ENCODE data around the gene DHX8.

Gene DHX8

GRCh38 chr17:43528319-43528987 is 44.7 kb downstream of the DHX8 start:
- no peak for DNase-seq

- DNase-seq: no peak
Observed at GRCh38 chr17:43528988-43529814, 45.4 kb downstream of the DHX8 start.

- no peak for DNase-seq
Observed at GRCh38 chr17:43529947-43530287, 46.1 kb downstream of the DHX8 start.

GRCh38 chr17:43530288-43531081 is 46.7 kb downstream of the DHX8 start:
- no peak for DNase-seq

GRCh38 chr17:43531082-43531378 is 47.3 kb downstream of the DHX8 start:
- DNase-seq: no peak

- DNase-seq: no peak
Observed at GRCh38 chr17:43531955-43532354, 48.2 kb downstream of the DHX8 start.

- no peak for DNase-seq
Observed at GRCh38 chr17:43532581-43532980, 48.8 kb downstream of the DHX8 start.

- no peak for DNase-seq
Observed at GRCh38 chr17:43533699-43534098, 49.9 kb downstream of the DHX8 start.

- DNase-seq: no peak
Observed at GRCh38 chr17:43534909-43535308, 51.1 kb downstream of the DHX8 start.

GRCh38 chr17:43536236-43536992 is 52.6 kb downstream of the DHX8 start:
- no peak for DNase-seq

- DNase-seq: no peak
Observed at GRCh38 chr17:43540821-43541674, 57.3 kb downstream of the DHX8 start.

- no peak for DNase-seq
Observed at GRCh38 chr17:43542859-43543258, 59.1 kb downstream of the DHX8 start.

- DNase-seq: no peak
Observed at GRCh38 chr17:43543300-43543699, 59.5 kb downstream of the DHX8 start.

GRCh38 chr17:43543771-43544575 is 60.2 kb downstream of the DHX8 start:
- no peak for DNase-seq

- no peak for DNase-seq
Observed at GRCh38 chr17:43545383-43545632, 61.5 kb downstream of the DHX8 start.

- peak; percentile 59 for DNase-seq
Observed at GRCh38 chr17:43546319-43547188, 62.8 kb downstream of the DHX8 start, which contains the start of gene ETV4. ETV4 (minus strand) TSS chr17:43546340; CDS start chr17:43545617, 723 bp downstream.

GRCh38 chr17:43547189-43547550 is 63.4 kb downstream of the DHX8 start:
- no peak for DNase-seq

- DNase-seq: no peak
Observed at GRCh38 chr17:43547659-43548256, 64.0 kb downstream of the DHX8 start.

- DNase-seq: no peak
Observed at GRCh38 chr17:43548689-43549379, 65.1 kb downstream of the DHX8 start.
